Fibroblast of villous mesenchyme (primary cell): ENCODE measurements around the gene SKIDA1. TPM values are rescaled to one million over a fixed set of nuclear protein-coding genes. Genes with fewer than 3 reads are reported as not detected.

Experiments used
- DNase-seq: peaks from one replicate; pipeline ENCODE4 v3.0.0-alpha.2; 2010; ENCODE audit warnings: low read depth
- H3K4me3 ChIP-seq: 2 replicates; pipeline ENCODE4 v1.5.1; 2011; ENCODE audit warnings: low read depth, mild to moderate bottlenecking, low read length
- CTCF ChIP-seq: IDR thresholded peaks from 2 replicates; pipeline ENCODE4 v1.5.1; 2012; ENCODE audit warnings: low read depth, mild to moderate bottlenecking, low read length; ENCODE audit not compliant: insufficient read depth
- total RNA-seq: library from RNA; depleted of rRNA; stranded (reverse); fragments of >200 nt; gene quantifications from 2 replicates; pipeline ENCODE4 v1.2.3, GENCODE V29; 2012

The SKIDA1 gene
- total RNA-seq, 1 donor = 0.43 TPM

- no peak overlapping the region for H3K4me3 ChIP-seq
- DNase-seq = no peak
- TF ChIP-seq CTCF = no peak
Observed at GRCh38 chr10:21511095-21511570, 14.3 kb downstream of the SKIDA1 start.

- no peak for TF ChIP-seq CTCF
- DNase-seq = no peak
- peak overlapping the region; percentile 44 for H3K4me3 ChIP-seq
Observed at GRCh38 chr10:21510241-21511094, 15.0 kb downstream of the SKIDA1 start.

- peak overlapping the region; percentile 44 for H3K4me3 ChIP-seq
- DNase-seq = no peak
- TF ChIP-seq CTCF = no peak
Observed at GRCh38 chr10:21509341-21510240, 15.9 kb downstream of the SKIDA1 start.

GRCh38 chr10:21508706-21509331 is 16.7 kb downstream of the SKIDA1 start:
- TF ChIP-seq CTCF = no peak
- no peak for DNase-seq
- no peak overlapping the region for H3K4me3 ChIP-seq

GRCh38 chr10:21507150-21507549 is 18.3 kb downstream of the SKIDA1 start:
- no peak for TF ChIP-seq CTCF
- DNase-seq = no peak
- H3K4me3 ChIP-seq = no peak overlapping the region

GRCh38 chr10:21506351-21506750 is 19.1 kb downstream of the SKIDA1 start:
- no peak for DNase-seq
- no peak for TF ChIP-seq CTCF
- H3K4me3 ChIP-seq = no peak overlapping the region
